ENCODE data around the gene HNMT.

The HNMT gene

DNA sequence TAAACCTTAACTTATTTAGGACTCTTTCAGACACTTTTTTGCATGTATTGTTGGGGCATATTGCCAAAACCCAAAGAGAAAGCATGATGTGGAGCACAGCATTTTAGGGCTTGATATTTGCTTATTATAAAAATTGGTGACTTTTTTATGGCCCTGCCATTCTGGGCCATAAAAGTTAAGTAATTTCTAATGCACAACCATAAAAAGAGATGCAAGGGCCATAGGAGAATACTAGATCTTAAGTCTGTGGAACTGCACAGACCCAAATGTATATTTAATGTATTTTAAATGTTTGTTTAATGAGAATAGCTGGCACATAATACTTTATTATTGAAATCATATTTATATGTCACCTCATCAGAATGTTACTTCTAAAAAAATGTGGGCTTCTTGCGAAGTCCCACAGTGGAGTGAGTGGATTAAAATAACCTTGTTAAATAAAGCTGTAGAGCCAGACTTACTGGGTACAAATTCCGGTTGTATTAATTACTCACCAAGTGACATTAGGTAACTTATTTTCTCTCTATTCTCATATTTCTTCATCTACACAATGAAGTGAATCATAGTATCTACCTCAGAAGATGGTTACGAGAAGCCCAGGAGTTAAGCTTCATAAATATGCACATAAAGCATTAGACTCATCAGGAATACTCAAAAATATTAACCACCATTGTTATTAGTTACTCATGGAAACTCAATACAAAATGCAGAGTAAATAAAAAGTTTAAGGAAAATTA lies 52.2 kb downstream of the HNMT start:
- TF ChIP-seq, protein P1, sequence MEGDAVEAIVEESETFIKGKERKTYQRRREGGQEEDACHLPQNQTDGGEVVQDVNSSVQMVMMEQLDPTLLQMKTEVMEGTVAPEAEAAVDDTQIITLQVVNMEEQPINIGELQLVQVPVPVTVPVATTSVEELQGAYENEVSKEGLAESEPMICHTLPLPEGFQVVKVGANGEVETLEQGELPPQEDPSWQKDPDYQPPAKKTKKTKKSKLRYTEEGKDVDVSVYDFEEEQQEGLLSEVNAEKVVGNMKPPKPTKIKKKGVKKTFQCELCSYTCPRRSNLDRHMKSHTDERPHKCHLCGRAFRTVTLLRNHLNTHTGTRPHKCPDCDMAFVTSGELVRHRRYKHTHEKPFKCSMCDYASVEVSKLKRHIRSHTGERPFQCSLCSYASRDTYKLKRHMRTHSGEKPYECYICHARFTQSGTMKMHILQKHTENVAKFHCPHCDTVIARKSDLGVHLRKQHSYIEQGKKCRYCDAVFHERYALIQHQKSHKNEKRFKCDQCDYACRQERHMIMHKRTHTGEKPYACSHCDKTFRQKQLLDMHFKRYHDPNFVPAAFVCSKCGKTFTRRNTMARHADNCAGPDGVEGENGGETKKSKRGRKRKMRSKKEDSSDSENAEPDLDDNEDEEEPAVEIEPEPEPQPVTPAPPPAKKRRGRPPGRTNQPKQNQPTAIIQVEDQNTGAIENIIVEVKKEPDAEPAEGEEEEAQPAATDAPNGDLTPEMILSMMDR (IDR thresholded peaks at IDR 0.05; ENCODE audit: borderline replicate concordance, extremely low read depth, low read length, poor library complexity, severe bottlenecking): no peak
- no peak for TF ChIP-seq EZH2 (IDR thresholded peaks at IDR 0.05; ENCODE audit: borderline replicate concordance, low read depth, low read length, severe bottlenecking)
- Histone ChIP-seq H2AFZ (ENCODE audit: low read depth, low read length) (no peak overlapping the region), H3K27me3 (ENCODE audit: insufficient read depth, low read length, poor library complexity) (no peaks in the 10 kb centered on the region), H3K79me2 (ENCODE audit: insufficient read depth, low read length) (no peaks in the 10 kb centered on the region), H4K20me1 (ENCODE audit: insufficient read depth, low read length) (no peaks in the 10 kb centered on the region), H3K4me2 (ENCODE audit: insufficient read depth, low read length) (no peak overlapping the region), H3K36me3 (ENCODE audit: insufficient read depth, low read length) (no peaks in the 10 kb centered on the region), H3K9ac (ENCODE audit: low read depth, low read length) (no peak overlapping the region), H3K9me3 (ENCODE audit: insufficient read depth, low read length, severe bottlenecking) (no peaks in the 10 kb centered on the region), H3K4me3 (ENCODE audit: low read depth in 1 of 2, low read length in 2 of 2) (no peak overlapping the region), H3K27ac (ENCODE audit: low read length) (no peak overlapping the region), H3K4me1 (ENCODE audit: insufficient read depth, low read length) (no peaks in the 10 kb centered on the region)
- no peak for ATAC-seq (ENCODE audit: insufficient read depth, low read depth)
- no peak for DNase-seq

GRCh38 chr2:138017824-138018223 lies 53.6 kb downstream of the HNMT start:
- Histone ChIP-seq H4K20me1 (ENCODE audit: insufficient read depth, low read length) (no peaks in the 10 kb centered on the region), H3K27me3 (ENCODE audit: insufficient read depth, low read length, poor library complexity) (no peaks in the 10 kb centered on the region), H3K36me3 (ENCODE audit: insufficient read depth, low read length) (no peaks in the 10 kb centered on the region), H3K9ac (ENCODE audit: low read depth, low read length) (no peak overlapping the region), H3K27ac (ENCODE audit: low read length) (no peak overlapping the region), H3K4me2 (ENCODE audit: insufficient read depth, low read length) (no peak overlapping the region), H3K4me3 (ENCODE audit: low read depth in 1 of 2, low read length in 2 of 2) (no peak overlapping the region), H2AFZ (ENCODE audit: low read depth, low read length) (no peak overlapping the region), H3K9me3 (ENCODE audit: insufficient read depth, low read length, severe bottlenecking) (no peaks in the 10 kb centered on the region), H3K4me1 (ENCODE audit: insufficient read depth, low read length) (no peaks in the 10 kb centered on the region), H3K79me2 (ENCODE audit: insufficient read depth, low read length) (no peaks in the 10 kb centered on the region)
- DNase-seq: no peak
- TF ChIP-seq EZH2 (IDR thresholded peaks at IDR 0.05; ENCODE audit: borderline replicate concordance, low read depth, low read length, severe bottlenecking): no peak
- TF ChIP-seq, protein P1 (IDR thresholded peaks at IDR 0.05; ENCODE audit: borderline replicate concordance, extremely low read depth, low read length, poor library complexity, severe bottlenecking): no peak
- ATAC-seq (ENCODE audit: insufficient read depth, low read depth): no peak

GRCh38 chr2:138018866-138019688 lies 54.8 kb downstream of the HNMT start:
- H3K9me3 ChIP-seq (ENCODE audit: insufficient read depth, low read length, severe bottlenecking): no peaks in the 10 kb centered on the region
- H3K4me1 ChIP-seq (ENCODE audit: insufficient read depth, low read length): no peaks in the 10 kb centered on the region
- H4K20me1 ChIP-seq (ENCODE audit: insufficient read depth, low read length): no peaks in the 10 kb centered on the region
- no peak overlapping the region for H3K9ac ChIP-seq (ENCODE audit: low read depth, low read length)
- no peaks in the 10 kb centered on the region for H3K27me3 ChIP-seq (ENCODE audit: insufficient read depth, low read length, poor library complexity)
- H3K4me3 ChIP-seq (ENCODE audit: low read depth in 1 of 2, low read length in 2 of 2): no peak overlapping the region
- H3K36me3 ChIP-seq (ENCODE audit: insufficient read depth, low read length): no peaks in the 10 kb centered on the region
- TF ChIP-seq, protein P1 (IDR thresholded peaks at IDR 0.05; ENCODE audit: borderline replicate concordance, extremely low read depth, low read length, poor library complexity, severe bottlenecking): no peak
- TF ChIP-seq EZH2 (IDR thresholded peaks at IDR 0.05; ENCODE audit: borderline replicate concordance, low read depth, low read length, severe bottlenecking): no peak
- no peak overlapping the region for H3K27ac ChIP-seq (ENCODE audit: low read length)
- H3K4me2 ChIP-seq (ENCODE audit: insufficient read depth, low read length): no peak overlapping the region
- no peak for ATAC-seq (ENCODE audit: insufficient read depth, low read depth)
- no peaks in the 10 kb centered on the region for H3K79me2 ChIP-seq (ENCODE audit: insufficient read depth, low read length)
- DNase-seq: no peak
- no peak overlapping the region for H2AFZ ChIP-seq (ENCODE audit: low read depth, low read length)

All from DND-41 (cell line).